PC-9 (cell line): ENCODE results near the gene TACSTD2. TPM values are rescaled to one million over a fixed set of nuclear protein-coding genes. Genes with fewer than 3 reads are reported as not detected.

Experiments used
- BruUV-seq: library from RNA; stranded (reverse); fragments of 400-500 nt; replicated peaks from 2 replicates; lab custom pipeline; 2021; lab: Mats Ljungman, UMichigan
- CTCF ChIA-PET: fragments of 300-600 bp; sonication (Branson Sonifier 250); formaldehyde crosslinking; loops from one replicate; lab custom pipeline; 2022; ENCODE audit warnings: antibody characterized with exemption; lab: Charles Lee
- POLR2A ChIA-PET: fragments of 300-600 bp; sonication (Branson Sonifier 250); formaldehyde crosslinking; loops from one replicate; lab custom pipeline; 2022; ENCODE audit warnings: antibody characterized with exemption; ENCODE audit not compliant: unreplicated experiment; lab: Charles Lee
- DNase-seq, 2 experiments: peaks; one replicate each; pipeline versions ENCODE4 v3.0.0 to v3.0.0-alpha.2; 2015 to 2022; ENCODE audit warnings: mixed read lengths in 1 of 2
- H2AFZ ChIP-seq: fragments of 200-600 bp; sonication (generic); 2 replicates; pipeline ENCODE4 v1.8.1; 2017; ENCODE audit warnings: antibody characterized with exemption
- H3F3A ChIP-seq: fragments of 200-600 bp; sonication (generic); 2 replicates; pipeline ENCODE4 v1.8.1; 2017; ENCODE audit warnings: antibody characterized with exemption, mild to moderate bottlenecking, low read depth; ENCODE audit not compliant: insufficient read depth
- H3K27ac ChIP-seq: fragments of 200-600 bp; sonication (generic); 2 replicates; pipeline ENCODE4 v1.6.1; 2016; ENCODE audit warnings: mixed run types
- H3K27me3 ChIP-seq: fragments of 200-600 bp; sonication (generic); 2 replicates; pipeline ENCODE4 v1.6.1; 2016; ENCODE audit warnings: low read depth, mixed run types; ENCODE audit not compliant: insufficient read depth
- H3K36me3 ChIP-seq: fragments of 200-600 bp; sonication (generic); 2 replicates; pipeline ENCODE4 v1.6.1; 2016; ENCODE audit warnings: low read depth, mixed run types
- H3K4me1 ChIP-seq: fragments of 200-600 bp; sonication (generic); replicated peaks from 2 replicates; pipeline ENCODE4 v1.6.1; 2016; ENCODE audit warnings: mixed run types; ENCODE audit not compliant: insufficient read depth
- H3K4me2 ChIP-seq: fragments of 200-600 bp; sonication (generic); 2 replicates; pipeline ENCODE4 v1.6.1; 2017; ENCODE audit warnings: mixed run types
- H3K4me3 ChIP-seq: fragments of 200-600 bp; sonication (generic); 2 replicates; pipeline ENCODE4 v1.6.1; 2016; ENCODE audit warnings: mixed run types
- H3K79me2 ChIP-seq: fragments of 200-600 bp; sonication (generic); 2 replicates; pipeline ENCODE4 v1.6.1; 2017; ENCODE audit warnings: low read depth, mixed run types
- H3K9me2 ChIP-seq: fragments of 200-600 bp; sonication (generic); 2 replicates; pipeline ENCODE4 v1.8.1; 2017; ENCODE audit warnings: mild to moderate bottlenecking; ENCODE audit not compliant: insufficient read depth
- H3K9me3 ChIP-seq: fragments of 200-600 bp; sonication (generic); 2 replicates; pipeline ENCODE4 v1.8.1; 2016; ENCODE audit warnings: low read depth; ENCODE audit not compliant: insufficient read depth
- H4K20me1 ChIP-seq: fragments of 200-600 bp; sonication (generic); 2 replicates; pipeline ENCODE4 v1.8.1; 2017; ENCODE audit not compliant: insufficient read depth
- CTCF ChIP-seq: fragments of 200-600 bp; sonication (generic); conservative IDR thresholded peaks from 2 replicates; pipeline ENCODE4 v1.6.1; 2017; ENCODE audit warnings: mixed run types, antibody characterized with exemption, mild to moderate bottlenecking, moderate library complexity
- EZH2 ChIP-seq: fragments of 200-600 bp; sonication (generic); IDR thresholded peaks from 2 replicates; pipeline ENCODE4 v1.8.0; 2017; ENCODE audit warnings: antibody characterized with exemption, low read depth
- intact Hi-C: fragments of 100-400 bp; cut with micrococcal nuclease; formaldehyde crosslinking; loops from one replicate; pipeline ENCODE4 v1.10.0; 2022; ENCODE audit not compliant: unreplicated experiment
- total RNA-seq: library from RNA; stranded (reverse); gene quantifications from 2 replicates; pipeline ENCODE4 v1.2.3, GENCODE V29; 2021

TACSTD2 gene
- total RNA-seq, 1 experiment from 2014 or later = 489 TPM

- no peak overlapping the region for H3K4me2 ChIP-seq
- no peak overlapping the region for H2AFZ ChIP-seq
- ChIA-PET POLR2A (interaction anchor here (0.7 kb wide), 1 partner anchor 21 kb away, joined by 3 read pairs; no protein-coding TSS in a partner anchor), CTCF (no interaction called here)
- no peaks in the 10 kb centered on the region; the same call in 1 of the 2 replicates for H3K9me3 ChIP-seq
- no peaks in the 10 kb centered on the region for H3K27me3 ChIP-seq
- H3K9me2 ChIP-seq = no peaks in the 10 kb centered on the region
- intact Hi-C loops = no loop called here
- no peaks in the 10 kb centered on the region for H3K4me1 ChIP-seq
- no peak for DNase-seq
- no peaks in the 10 kb centered on the region for H3K36me3 ChIP-seq
- H4K20me1 ChIP-seq = no peaks in the 10 kb centered on the region
- H3K27ac ChIP-seq = no peak overlapping the region
- no TSS peak for BruUV-seq
- no peaks in the 10 kb centered on the region for H3F3A ChIP-seq
- H3K79me2 ChIP-seq = no peaks in the 10 kb centered on the region
- no peak for TF ChIP-seq CTCF
- TF ChIP-seq EZH2 = no peak
- no peak overlapping the region for H3K4me3 ChIP-seq
These were observed 34.9 kb upstream of the TACSTD2 start for GRCh38 chr1:58611861-58612385.

- Histone ChIP-seq H3F3A (no peaks in the 10 kb centered on the region), H3K9me2 (no peaks in the 10 kb centered on the region), H2AFZ (no peak overlapping the region), H4K20me1 (no peaks in the 10 kb centered on the region), H3K4me3 (no peak overlapping the region), H3K36me3 (no peaks in the 10 kb centered on the region), H3K27me3 (no peaks in the 10 kb centered on the region), H3K4me1 (no peaks in the 10 kb centered on the region), H3K4me2 (no peak overlapping the region), H3K27ac (no peak overlapping the region), H3K79me2 (no peaks in the 10 kb centered on the region), H3K9me3 (peaks cover 7% of the 10 kb centered on the region; the same call in 1 of the 2 replicates)
- no peak for DNase-seq
- no TSS peak for BruUV-seq
- CTCF ChIA-PET = no interaction called here
- POLR2A ChIA-PET = no interaction called here
- no peak for TF ChIP-seq EZH2
- TF ChIP-seq CTCF = no peak
- intact Hi-C loops = no loop called here
These were observed 31.9 kb upstream of the TACSTD2 start for GRCh38 chr1:58608945-58609344.

DNA sequence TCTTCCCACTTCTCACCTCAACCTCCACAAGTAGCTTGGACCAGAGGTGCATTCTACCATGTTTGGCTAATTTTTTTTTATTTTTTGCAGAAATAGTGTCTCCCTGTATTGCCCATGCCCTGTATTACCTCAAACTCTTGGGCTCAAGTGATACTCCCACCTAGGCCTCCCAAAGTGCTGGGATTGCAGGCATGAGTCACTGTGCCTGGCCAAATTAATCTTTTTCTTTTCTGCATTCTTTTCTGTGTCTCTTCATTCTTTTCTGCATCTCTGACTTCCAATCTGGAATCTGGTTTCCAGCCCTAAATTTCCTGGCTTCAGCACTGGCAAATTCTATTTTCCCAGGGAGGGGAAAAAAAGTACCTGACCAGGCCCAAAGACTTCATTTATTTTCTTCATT, 31.2 kb upstream of the TACSTD2 start:
- no peak overlapping the region for H3K4me3 ChIP-seq
- peaks cover 12% of the 10 kb centered on the region; the same call in 1 of the 2 replicates for H3K9me3 ChIP-seq
- H3K27me3 ChIP-seq = no peaks in the 10 kb centered on the region
- no peaks in the 10 kb centered on the region for H3F3A ChIP-seq
- H3K79me2 ChIP-seq = no peaks in the 10 kb centered on the region
- ChIA-PET POLR2A (no interaction called here), CTCF (no interaction called here)
- H3K36me3 ChIP-seq = no peaks in the 10 kb centered on the region
- H2AFZ ChIP-seq = no peak overlapping the region
- intact Hi-C loops = no loop called here
- BruUV-seq = no TSS peak
- TF ChIP-seq EZH2 (no peak), CTCF (no peak)
- H3K27ac ChIP-seq = no peak overlapping the region
- DNase-seq = no peak
- H4K20me1 ChIP-seq = no peaks in the 10 kb centered on the region
- no peaks in the 10 kb centered on the region for H3K9me2 ChIP-seq
- no peaks in the 10 kb centered on the region for H3K4me1 ChIP-seq
- H3K4me2 ChIP-seq = no peak overlapping the region
